CD14-positive monocyte (primary cell): ENCODE results near the gene WDR18. TPM values are rescaled to one million over a fixed set of nuclear protein-coding genes. Genes with fewer than 3 reads are reported as not detected.
A peak's percentile ranks its signal among the peaks of the same experiment; 100 is the strongest.

ENCODE experiments used
- DNase-seq, 3 donors: peaks; one replicate each; pipeline ENCODE4 v3.0.0-alpha.2; 2011 to 2022
- H2AFZ ChIP-seq: 2 replicates; pipeline ENCODE4 v1.6.0; 2012; ENCODE audit warnings: mild to moderate bottlenecking, low read depth, low read length, inconsistent platforms; ENCODE audit not compliant: insufficient read depth, poor library complexity, severe bottlenecking
- H3K27ac ChIP-seq, 2 donors: 1 replicate in 1 of 2; 2 replicates in 1 of 2; pipeline ENCODE4 v1.5.1; 2012 to 2013; ENCODE audit warnings: low read length in 2 of 2, control low read depth in 1 of 2, inconsistent platforms in 1 of 2, low read depth in 1 of 2, mild to moderate bottlenecking in 1 of 2
- H3K27me3 ChIP-seq, 2 donors: one replicate each; pipeline versions ENCODE4 v1.6.0 to v1.6.1; 2011 to 2013; ENCODE audit warnings: low read length in 2 of 2; ENCODE audit not compliant: control insufficient read depth in 2 of 2, insufficient read depth in 2 of 2
- H3K36me3 ChIP-seq, 2 donors: replicated peaks in 1 of 2; 1 replicate in 1 of 2; 2 replicates in 1 of 2; pipeline versions ENCODE4 v1.5.1 to v1.6.1; 2012 to 2013; ENCODE audit warnings: low read length in 2 of 2, control low read depth in 1 of 2, inconsistent platforms in 1 of 2, mild to moderate bottlenecking in 1 of 2; ENCODE audit not compliant: insufficient read depth in 2 of 2, control insufficient read depth in 1 of 2
- H3K4me1 ChIP-seq, 2 donors: 1 replicate in 1 of 2; 2 replicates in 1 of 2; pipeline versions ENCODE4 v1.5.1 to v1.6.1; 2012 to 2013; ENCODE audit warnings: low read length in 2 of 2, control low read depth in 1 of 2, inconsistent platforms in 1 of 2, mild to moderate bottlenecking in 1 of 2, moderate library complexity in 1 of 2; ENCODE audit not compliant: insufficient read depth in 2 of 2, control insufficient read depth in 1 of 2
- H3K4me2 ChIP-seq: replicated peaks from 2 replicates; pipeline ENCODE3; 2012; ENCODE audit warnings: low read length, moderate library complexity, mild to moderate bottlenecking; ENCODE audit not compliant: poor library complexity, severe bottlenecking; ENCODE audit errors: extremely low read depth
- H3K4me3 ChIP-seq, 3 experiments: fragments of 200-600 bp in 1 of 3; sonication (generic) in 1 of 3; replicated peaks in 1 of 3; 1 replicate in 2 of 3; 2 replicates in 1 of 3; pipeline ENCODE4 v1.5.1; 2011 to 2013; ENCODE audit warnings: low read length in 3 of 3, mild to moderate bottlenecking in 3 of 3, control low read depth in 2 of 3, low read depth in 2 of 3, inconsistent platforms in 1 of 3, moderate library complexity in 1 of 3
- H3K79me2 ChIP-seq: 2 replicates; pipeline ENCODE4 v1.6.0; 2012; ENCODE audit warnings: mild to moderate bottlenecking, control low read depth, inconsistent platforms, low read length, moderate library complexity; ENCODE audit not compliant: insufficient read depth
- H3K9ac ChIP-seq: 2 replicates; pipeline ENCODE4 v1.6.0; 2017; ENCODE audit warnings: low read length, mild to moderate bottlenecking; ENCODE audit not compliant: insufficient read depth, poor library complexity, severe bottlenecking
- H3K9me3 ChIP-seq, 2 donors: replicated peaks in 1 of 2; 1 replicate in 1 of 2; 2 replicates in 1 of 2; pipeline versions ENCODE4 v1.5.1 to v1.6.1; 2012 to 2013; ENCODE audit warnings: low read length in 2 of 2, control low read depth in 1 of 2; ENCODE audit not compliant: control insufficient read depth in 1 of 2, insufficient read depth in 1 of 2
- H4K20me1 ChIP-seq: 2 replicates; pipeline ENCODE4 v1.6.0; 2012; ENCODE audit warnings: mild to moderate bottlenecking, low read length, control low read depth, moderate library complexity; ENCODE audit not compliant: insufficient read depth
- H3K27ac Mint-ChIP-seq, 7 donors: one replicate each; pipeline ENCODE4 v1.8.0; 2020; ENCODE audit warnings: mild to moderate bottlenecking in 7 of 7, mixed read lengths in 7 of 7, moderate library complexity in 6 of 7, inconsistent platforms in 2 of 7
- H3K27me3 Mint-ChIP-seq, 3 donors: one replicate each; pipeline ENCODE4 v1.8.0; 2021 to 2022; ENCODE audit warnings: low read depth in 3 of 3, mild to moderate bottlenecking in 3 of 3, mixed read lengths in 3 of 3, moderate library complexity in 3 of 3, inconsistent platforms in 1 of 3
- H3K36me3 Mint-ChIP-seq, 2 donors: one replicate each; pipeline ENCODE4 v1.8.0; 2020; ENCODE audit warnings: mixed read lengths in 2 of 2, inconsistent platforms in 1 of 2, mild to moderate bottlenecking in 1 of 2
- H3K4me1 Mint-ChIP-seq: one replicate; pipeline ENCODE4 v1.8.0; 2020; ENCODE audit warnings: mild to moderate bottlenecking, mixed read lengths
- H3K4me3 Mint-ChIP-seq, 2 donors: one replicate each; pipeline ENCODE4 v1.8.0; 2020; ENCODE audit warnings: mild to moderate bottlenecking in 2 of 2, mixed read lengths in 2 of 2, moderate library complexity in 1 of 2
- H3K9me3 Mint-ChIP-seq, 7 donors: one replicate each; pipeline ENCODE4 v1.8.0; 2020 to 2022; ENCODE audit warnings: mixed read lengths in 7 of 7, mild to moderate bottlenecking in 6 of 7, moderate library complexity in 6 of 7, inconsistent platforms in 2 of 7
- CTCF ChIP-seq: fragments of 200-600 bp; IDR thresholded peaks from one replicate; pipeline ENCODE4 v1.8.0; 2022; ENCODE audit warnings: antibody characterized with exemption, mild to moderate bottlenecking
- WGBS: methylation state at CpG from one replicate; pipeline ENCODE4 v1.1.5; 2013; ENCODE audit warnings: missing lambda C conversion rate; ENCODE audit not compliant: insufficient coverage; 5-methylcytosine and 5-hydroxymethylcytosine counted together
- intact Hi-C, 2 donors: fragments of 100-400 bp; cut with micrococcal nuclease; formaldehyde crosslinking; loops; one replicate each; pipeline versions ENCODE4 v1.15.0 to v1.15.1; 2023
- polyA plus RNA-seq, 3 donors: library from polyadenylated mRNA; depleted of rRNA in 1 of 3; unstranded in 2 of 3; stranded (reverse) in 1 of 3; fragments of 300-500 nt in 2 of 3; fragments of >200 nt in 1 of 3; fragmentation: Illumina TruSeq in 2 of 3; gene quantifications; 1 replicate in 2 of 3; 2 replicates in 1 of 3; pipeline ENCODE4 v1.2.3, GENCODE V29; 2012 to 2021

The WDR18 gene
- polyA plus RNA-seq, 3 donors, result 21.3 to 52.7 (median 49.9) TPM

GRCh38 chr19:1039646-1040475 is 55.7 kb downstream of the WDR18 start, which contains the start of gene ABCA7:
Gene ABCA7, plus strand, starts transcription at chr19:1040107. Its CDS starts 1,255 bp downstream, at chr19:1041362.
- Histone ChIP-seq H3K9me3 (no peaks in the 10 kb centered on the region), H3K4me3 (peak within 1 kb of the TSS; percentile 51 to 92 (median 73)), H3K79me2 (peaks cover 41% of the 10 kb centered on the region), H3K4me2 (peak within 1 kb of the TSS; percentile 87), H4K20me1 (peaks cover 38% of the 10 kb centered on the region), H3K27ac (peak within 1 kb of the TSS; percentile 78 to 79), H3K27me3 (no peaks in the 10 kb centered on the region), H3K4me1 (peaks cover 49 to 68% of the 10 kb centered on the region in 2 donors), H2AFZ (peak within 1 kb of the TSS; percentile 55), H3K36me3 (peaks cover 29 to 37% of the 10 kb centered on the region in 2 donors), H3K9ac (peak within 1 kb of the TSS; percentile 36)
- Mint-ChIP-seq H3K9me3 (peaks cover 0 to 4% (median 0%) of the 10 kb centered on the region in 7 donors), H3K36me3 (peaks cover 34 to 50% of the 10 kb centered on the region in 2 donors), H3K4me3 (peak within 1 kb of the TSS; percentile 89 to 98), H3K4me1 (peaks cover 57% of the 10 kb centered on the region), H3K27ac (peak within 1 kb of the TSS; percentile 89 to 97 (median 95)), H3K27me3 (peaks cover 0 to 1% (median 0%) of the 10 kb centered on the region in 3 donors)
- no peak for TF ChIP-seq CTCF
- DNase-seq, result peak; percentile 93 to 96 (median 94)
- WGBS, result under 1% methylated on average over 49 of the region's 56 CpGs
- intact Hi-C loops, result loop anchor here (2.0 to 5.0 kb wide), 4 partner anchors 15 to 37 kb away; partner anchors contain the start of genes RNU6-2 (in 1 of the 2) and TMEM259 (in 1 of the 2)

GRCh38 chr19:1040476-1041271 is 56.5 kb downstream of the WDR18 start:
- Histone ChIP-seq H4K20me1 (peaks cover 33% of the 10 kb centered on the region), H2AFZ (peak overlapping the region; percentile 55), H3K27ac (peak overlapping the region; percentile 10 to 79), H3K36me3 (peaks cover 31 to 37% of the 10 kb centered on the region in 2 donors), H3K9me3 (no peaks in the 10 kb centered on the region), H3K27me3 (no peaks in the 10 kb centered on the region), H3K4me2 (peak overlapping the region; percentile 87), H3K79me2 (peaks cover 41% of the 10 kb centered on the region), H3K4me3 (peak overlapping the region; percentile 51 to 92 (median 73)), H3K4me1 (peaks cover 49 to 62% of the 10 kb centered on the region in 2 donors), H3K9ac (peak overlapping the region; percentile 36)
- WGBS, result 2% methylated on average over 27 of the region's 27 CpGs
- H3K4me3 Mint-ChIP-seq, result peak overlapping the region; percentile 89 to 98
- DNase-seq, result peak; percentile 85 to 88 (median 88)
- intact Hi-C loops, result loop anchor here in 1 of 2 donors (2.0 to 5.0 kb wide), 2 partner anchors 20 to 37 kb away; partner anchors contain the start of genes RNU6-2 and TMEM259
- H3K36me3 Mint-ChIP-seq, result peaks cover 34 to 49% of the 10 kb centered on the region in 2 donors
- H3K27ac Mint-ChIP-seq, result peak overlapping the region; percentile 71 to 97 (median 88)
- H3K9me3 Mint-ChIP-seq, result peaks cover 0 to 4% (median 0%) of the 10 kb centered on the region in 7 donors
- peaks cover 0 to 1% (median 1%) of the 10 kb centered on the region in 3 donors for H3K27me3 Mint-ChIP-seq
- TF ChIP-seq CTCF, result no peak
- peaks cover 53% of the 10 kb centered on the region for H3K4me1 Mint-ChIP-seq
